ENCODE measurements around the gene MYBPH.

The MYBPH gene

DNA sequence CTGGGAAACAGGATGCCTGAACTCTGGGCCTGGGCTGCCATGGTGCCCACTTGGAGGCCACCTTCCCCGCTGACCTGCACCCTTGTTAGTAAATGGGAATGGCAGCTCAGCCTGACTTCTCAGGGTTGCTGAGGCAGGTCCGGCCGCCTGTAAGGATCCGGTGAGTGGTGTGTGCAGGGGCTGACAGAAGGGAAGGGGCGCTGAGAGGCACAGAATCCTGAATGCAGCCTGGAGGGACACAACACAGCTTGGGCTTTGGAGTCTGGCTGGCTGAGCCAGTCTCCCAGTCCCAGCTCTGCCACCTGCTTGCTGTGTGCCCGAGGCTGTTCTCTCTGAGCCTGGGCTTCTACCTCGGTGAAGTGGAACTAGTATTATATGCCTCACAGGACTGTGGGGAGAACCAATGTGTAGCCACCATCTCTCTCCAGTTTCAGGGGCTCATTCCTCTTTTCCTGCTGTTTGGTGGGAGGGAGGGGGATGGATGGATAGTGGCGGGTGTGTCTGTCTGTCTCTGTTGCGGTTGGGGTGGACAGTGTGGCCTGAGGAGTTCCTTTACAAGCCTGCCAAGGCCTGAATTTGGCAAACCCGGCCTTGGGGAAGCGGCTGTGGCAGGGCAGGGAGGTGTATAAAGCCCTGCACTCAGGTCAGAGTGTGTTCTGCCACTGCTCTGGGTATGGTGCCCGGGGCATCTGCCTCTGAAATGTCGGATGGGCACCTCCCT lies 30.1 kb downstream of the MYBPH start:
- Histone ChIP-seq H3K4me1 (ENCODE audit: insufficient read depth, low read length) (no peaks in the 10 kb centered on the region), H4K20me1 (ENCODE audit: insufficient read depth, low read length) (no peaks in the 10 kb centered on the region), H3K4me2 (ENCODE audit: insufficient read depth, low read length) (no peak overlapping the region), H3K36me3 (ENCODE audit: insufficient read depth, low read length) (no peaks in the 10 kb centered on the region), H3K79me2 (ENCODE audit: insufficient read depth, low read length) (no peaks in the 10 kb centered on the region), H3K4me3 (ENCODE audit: low read depth in 1 of 2, low read length in 2 of 2) (no peak overlapping the region), H3K9ac (ENCODE audit: low read depth, low read length) (no peak overlapping the region), H3K27me3 (ENCODE audit: insufficient read depth, low read length, poor library complexity) (peaks cover 30% of the 10 kb centered on the region), H3K9me3 (ENCODE audit: insufficient read depth, low read length, severe bottlenecking) (no peaks in the 10 kb centered on the region), H2AFZ (ENCODE audit: low read depth, low read length) (no peak overlapping the region), H3K27ac (ENCODE audit: low read length) (no peak overlapping the region)
- ATAC-seq (ENCODE audit: insufficient read depth, low read depth) (no peak), DNase-seq (no peak)
- TF ChIP-seq, protein P1, sequence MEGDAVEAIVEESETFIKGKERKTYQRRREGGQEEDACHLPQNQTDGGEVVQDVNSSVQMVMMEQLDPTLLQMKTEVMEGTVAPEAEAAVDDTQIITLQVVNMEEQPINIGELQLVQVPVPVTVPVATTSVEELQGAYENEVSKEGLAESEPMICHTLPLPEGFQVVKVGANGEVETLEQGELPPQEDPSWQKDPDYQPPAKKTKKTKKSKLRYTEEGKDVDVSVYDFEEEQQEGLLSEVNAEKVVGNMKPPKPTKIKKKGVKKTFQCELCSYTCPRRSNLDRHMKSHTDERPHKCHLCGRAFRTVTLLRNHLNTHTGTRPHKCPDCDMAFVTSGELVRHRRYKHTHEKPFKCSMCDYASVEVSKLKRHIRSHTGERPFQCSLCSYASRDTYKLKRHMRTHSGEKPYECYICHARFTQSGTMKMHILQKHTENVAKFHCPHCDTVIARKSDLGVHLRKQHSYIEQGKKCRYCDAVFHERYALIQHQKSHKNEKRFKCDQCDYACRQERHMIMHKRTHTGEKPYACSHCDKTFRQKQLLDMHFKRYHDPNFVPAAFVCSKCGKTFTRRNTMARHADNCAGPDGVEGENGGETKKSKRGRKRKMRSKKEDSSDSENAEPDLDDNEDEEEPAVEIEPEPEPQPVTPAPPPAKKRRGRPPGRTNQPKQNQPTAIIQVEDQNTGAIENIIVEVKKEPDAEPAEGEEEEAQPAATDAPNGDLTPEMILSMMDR (IDR thresholded peaks at IDR 0.05; ENCODE audit: borderline replicate concordance, extremely low read depth, low read length, poor library complexity, severe bottlenecking) = no peak
- no peak for TF ChIP-seq EZH2 (IDR thresholded peaks at IDR 0.05; ENCODE audit: borderline replicate concordance, low read depth, low read length, severe bottlenecking)

DNA sequence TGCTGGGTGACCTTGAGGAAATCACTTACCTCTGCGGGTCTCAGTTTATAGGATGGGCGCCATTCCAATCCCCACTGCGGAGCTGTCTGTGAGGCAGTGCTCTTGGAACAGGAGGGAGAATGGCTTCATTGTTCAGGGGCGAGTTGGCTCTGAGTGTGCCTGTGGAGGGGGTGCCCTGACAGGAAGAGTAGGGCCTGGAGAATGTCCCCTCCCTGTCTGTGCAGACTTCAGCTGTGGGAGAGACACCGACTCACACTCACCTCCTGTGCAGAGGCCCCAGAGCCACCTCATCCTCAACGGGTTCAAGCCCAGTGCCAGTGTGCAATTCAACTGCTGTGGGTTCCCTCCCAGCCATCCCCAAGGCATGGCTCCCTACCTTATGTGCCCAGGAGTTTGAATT lies 31.0 kb downstream of the MYBPH start:
- Histone ChIP-seq H3K4me2 (ENCODE audit: insufficient read depth, low read length) (no peak overlapping the region), H2AFZ (ENCODE audit: low read depth, low read length) (no peak overlapping the region)
- no peak for DNase-seq

GRCh38 chr1:203143641-203144040 lies 32.0 kb downstream of the MYBPH start:
- H3K4me3 ChIP-seq (ENCODE audit: low read depth in 1 of 2, low read length in 2 of 2) = no peak overlapping the region
- H3K9me3 ChIP-seq (ENCODE audit: insufficient read depth, low read length, severe bottlenecking) = no peaks in the 10 kb centered on the region
- H3K4me1 ChIP-seq (ENCODE audit: insufficient read depth, low read length) = no peaks in the 10 kb centered on the region
- no peak overlapping the region for H3K27ac ChIP-seq (ENCODE audit: low read length)
- no peaks in the 10 kb centered on the region for H4K20me1 ChIP-seq (ENCODE audit: insufficient read depth, low read length)
- H3K4me2 ChIP-seq (ENCODE audit: insufficient read depth, low read length) = no peak overlapping the region
- no peak overlapping the region for H3K9ac ChIP-seq (ENCODE audit: low read depth, low read length)
- DNase-seq = no peak
- peaks cover 38% of the 10 kb centered on the region for H3K27me3 ChIP-seq (ENCODE audit: insufficient read depth, low read length, poor library complexity)
- ATAC-seq (ENCODE audit: insufficient read depth, low read depth) = no peak
- TF ChIP-seq, protein P1 (IDR thresholded peaks at IDR 0.05; ENCODE audit: borderline replicate concordance, extremely low read depth, low read length, poor library complexity, severe bottlenecking) = no peak
- TF ChIP-seq EZH2 (IDR thresholded peaks at IDR 0.05; ENCODE audit: borderline replicate concordance, low read depth, low read length, severe bottlenecking) = no peak
- no peaks in the 10 kb centered on the region for H3K36me3 ChIP-seq (ENCODE audit: insufficient read depth, low read length)
- no peak overlapping the region for H2AFZ ChIP-seq (ENCODE audit: low read depth, low read length)
- no peaks in the 10 kb centered on the region for H3K79me2 ChIP-seq (ENCODE audit: insufficient read depth, low read length)

More for the DNA sequence above, 31.0 kb downstream of the MYBPH start:
- Histone ChIP-seq H3K79me2 (ENCODE audit: insufficient read depth, low read length) (no peaks in the 10 kb centered on the region), H3K4me3 (ENCODE audit: low read depth in 1 of 2, low read length in 2 of 2) (no peak overlapping the region), H3K9ac (ENCODE audit: low read depth, low read length) (no peak overlapping the region), H3K4me1 (ENCODE audit: insufficient read depth, low read length) (no peaks in the 10 kb centered on the region), H3K27me3 (ENCODE audit: insufficient read depth, low read length, poor library complexity) (peaks cover 30% of the 10 kb centered on the region), H3K36me3 (ENCODE audit: insufficient read depth, low read length) (no peaks in the 10 kb centered on the region), H3K9me3 (ENCODE audit: insufficient read depth, low read length, severe bottlenecking) (no peaks in the 10 kb centered on the region), H3K27ac (ENCODE audit: low read length) (no peak overlapping the region), H4K20me1 (ENCODE audit: insufficient read depth, low read length) (no peaks in the 10 kb centered on the region)
- no peak for TF ChIP-seq EZH2 (IDR thresholded peaks at IDR 0.05; ENCODE audit: borderline replicate concordance, low read depth, low read length, severe bottlenecking)
- TF ChIP-seq, protein P1 (IDR thresholded peaks at IDR 0.05; ENCODE audit: borderline replicate concordance, extremely low read depth, low read length, poor library complexity, severe bottlenecking) = no peak
- no peak for ATAC-seq (ENCODE audit: insufficient read depth, low read depth)

Measured in DND-41 (cell line).